Lower lobe of right lung (tissue), 2 donors: Measurements from ENCODE around the gene ANTKMT. TPM values are rescaled to one million over a fixed set of nuclear protein-coding genes. Genes with fewer than 3 reads are reported as not detected.
"Not testable (repeated sequence)": the region's sequence is repeated elsewhere in the genome, so short reads cannot be mapped to it uniquely, and the experiment has no call there.

Source experiments
- ATAC-seq, 2 donors: fragments of 200-7000 bp; cut with Tn5 transposase; one replicate each; pipeline ENCODE4 v1.9.1; 2020 to 2022; ENCODE audit warnings: mild to moderate bottlenecking in 2 of 2, moderate library complexity in 2 of 2
- DNase-seq: peaks from one replicate; pipeline ENCODE4 v3.0.0-alpha.2; 2020
- H3K27ac ChIP-seq: fragments of 200-600 bp; one replicate; pipeline ENCODE4 v1.8.0; 2022
- H3K27me3 ChIP-seq: fragments of 200-600 bp; one replicate; pipeline ENCODE4 v1.8.0; 2022; ENCODE audit warnings: low read depth
- H3K36me3 ChIP-seq: fragments of 200-600 bp; one replicate; pipeline ENCODE4 v1.8.0; 2022; ENCODE audit warnings: mild to moderate bottlenecking
- H3K4me1 ChIP-seq: fragments of 200-600 bp; one replicate; pipeline ENCODE4 v1.8.0; 2022
- H3K4me3 ChIP-seq: fragments of 200-600 bp; one replicate; pipeline ENCODE4 v1.8.0; 2022; ENCODE audit warnings: mild to moderate bottlenecking
- H3K9me3 ChIP-seq: fragments of 200-600 bp; one replicate; pipeline ENCODE4 v1.8.0; 2022
- CTCF ChIP-seq: fragments of 200-600 bp; IDR thresholded peaks from one replicate; pipeline ENCODE4 v1.8.0; 2022; ENCODE audit warnings: antibody characterized with exemption, mild to moderate bottlenecking
- intact Hi-C: fragments of 100-400 bp; cut with DNase I; formaldehyde crosslinking; loops from one replicate; pipeline ENCODE4 v1.11.0; 2022
- total RNA-seq: library from RNA; stranded (reverse); fragmentation: NEBNext Ultra II Directional; extraction: Animal tissue kit (Norgen Biotek cat#: 25700); gene quantifications from one replicate; pipeline ENCODE4 v1.2.1, GENCODE V29; 2021
- donor health status: DM: no; HTN: yes; CAD: no; lungs with severe emphysema.

Gene ANTKMT
- total RNA-seq, 1 donor from 2014 or later = 36.5 TPM

GRCh38 chr16:686459-687260 lies 34.3 kb upstream of the ANTKMT start:
- Histone ChIP-seq H3K27ac (no peak overlapping the region), H3K4me3 (no peak overlapping the region), H3K4me1 (peaks cover 60% of the 10 kb centered on the region), H3K36me3 (peaks cover 31% of the 10 kb centered on the region), H3K9me3 (no peaks in the 10 kb centered on the region), H3K27me3 (no peaks in the 10 kb centered on the region)
- ATAC-seq (no peak), DNase-seq (no peak)
- intact Hi-C loops = no loop called here
- TF ChIP-seq CTCF = no peak

GRCh38 chr16:687499-687898 lies 33.4 kb upstream of the ANTKMT start:
- Histone ChIP-seq H3K36me3 (peaks cover 22% of the 10 kb centered on the region), H3K4me3 (no peak overlapping the region), H3K4me1 (peaks cover 52% of the 10 kb centered on the region), H3K27me3 (peaks cover 6% of the 10 kb centered on the region), H3K9me3 (no peaks in the 10 kb centered on the region), H3K27ac (no peak overlapping the region)
- ATAC-seq = no peak
- no peak for DNase-seq
- intact Hi-C loops = no loop called here
- no peak for TF ChIP-seq CTCF

- ATAC-seq (no peak), DNase-seq (no peak)
- H3K27ac ChIP-seq = peak overlapping the region; percentile 88
- TF ChIP-seq CTCF = no peak
- peaks cover 16% of the 10 kb centered on the region for H3K36me3 ChIP-seq
- H3K4me1 ChIP-seq = peaks cover 41% of the 10 kb centered on the region
- H3K27me3 ChIP-seq = peaks cover 24% of the 10 kb centered on the region
- intact Hi-C loops = no loop called here
- H3K4me3 ChIP-seq = peak overlapping the region; percentile 90
- no peaks in the 10 kb centered on the region for H3K9me3 ChIP-seq
Measured at GRCh38 chr16:689175-689897, 31.6 kb upstream of the ANTKMT start.

DNA sequence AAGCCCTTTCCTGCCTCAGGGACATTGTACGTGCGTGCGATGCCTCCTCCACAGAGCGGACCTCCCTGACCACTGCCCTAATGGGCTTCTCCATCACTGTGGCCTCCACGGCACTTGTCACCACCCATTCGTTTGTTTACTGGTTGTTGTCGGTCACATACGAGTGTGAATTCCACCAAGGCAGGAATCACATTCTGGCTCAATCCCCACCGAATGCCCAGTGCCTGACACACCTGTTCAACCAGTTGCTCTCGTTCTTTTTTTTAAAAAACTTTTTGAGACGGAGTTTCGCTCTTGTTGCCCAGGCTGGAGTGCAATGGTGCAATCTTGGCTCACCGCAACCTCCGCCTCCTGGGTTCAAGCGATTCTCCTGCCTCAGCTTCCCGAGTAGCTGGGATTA lies 29.7 kb upstream of the ANTKMT start:
- Histone ChIP-seq H3K4me1 (peaks cover 41% of the 10 kb centered on the region), H3K27me3 (peaks cover 41% of the 10 kb centered on the region), H3K36me3 (peaks cover 12% of the 10 kb centered on the region)
- ATAC-seq, DNase-seq, intact Hi-C loops, H3K27ac ChIP-seq, H3K9me3 ChIP-seq, H3K4me3 ChIP-seq: not testable (repeated sequence)

DNA sequence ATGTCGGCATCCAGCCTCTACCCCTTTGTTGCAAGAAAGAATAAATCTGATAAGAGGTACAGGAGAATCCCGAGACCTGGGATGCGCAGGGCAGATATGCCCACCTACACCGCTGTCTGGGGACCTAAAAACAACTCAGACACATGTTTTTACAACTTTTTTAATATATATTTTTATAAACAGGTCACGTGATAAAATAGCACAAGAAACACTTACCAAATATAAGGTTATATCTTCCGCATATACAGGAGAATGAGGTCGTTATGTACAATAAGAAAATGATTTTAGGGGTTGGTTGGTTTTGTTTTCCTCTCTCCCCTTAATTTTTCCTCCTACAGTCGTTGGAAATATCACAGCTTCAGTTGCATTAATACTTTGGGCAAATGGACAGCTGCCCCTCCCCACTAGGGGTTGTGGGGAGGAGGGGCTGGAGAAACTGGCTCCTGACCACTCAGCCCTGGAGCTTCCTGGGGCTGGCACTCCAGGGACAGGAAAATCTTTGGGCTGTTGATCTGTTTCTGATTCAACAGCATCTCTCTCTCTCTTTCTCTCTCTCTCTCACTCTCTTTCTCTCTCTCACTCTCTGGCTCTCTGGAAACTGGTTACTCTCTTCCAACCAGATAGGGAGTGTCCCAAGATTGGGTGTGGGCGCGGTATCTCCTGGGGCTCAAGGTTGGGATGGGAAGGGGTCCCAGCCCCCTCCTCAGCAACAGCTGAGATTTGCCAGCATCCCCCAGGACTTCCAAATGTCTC lies 28.4 kb upstream of the ANTKMT start:
- no peak for DNase-seq
- intact Hi-C loops = no loop called here
- Histone ChIP-seq H3K9me3 (no peaks in the 10 kb centered on the region), H3K4me3 (no peak overlapping the region), H3K4me1 (peaks cover 44% of the 10 kb centered on the region), H3K27ac (no peak overlapping the region), H3K36me3 (no peaks in the 10 kb centered on the region), H3K27me3 (peaks cover 51% of the 10 kb centered on the region)
- ATAC-seq = no peak
- TF ChIP-seq CTCF = no peak
